Upper lobe of left lung (tissue), 4 donors: ENCODE results near the gene CD46.

Experiments used
- POLR2A ChIP-seq, 4 donors: fragments of 450-650 bp; IDR thresholded peaks; one replicate each; pipeline ENCODE4 v1.5.1; 2016 to 2017; ENCODE audit warnings: antibody characterized with exemption in 4 of 4, mild to moderate bottlenecking in 2 of 4
- POLR2AphosphoS5 ChIP-seq, 2 donors: sonication (generic); formaldehyde crosslinking; IDR thresholded peaks; one replicate each; pipeline ENCODE4 v1.5.1; 2017; ENCODE audit warnings: antibody characterized with exemption in 2 of 2
- TF ChIP-seq, protein P1 (sequence below), 6 experiments: fragments of 450-650 bp in 4 of 6; fragments of 200-600 bp in 2 of 6; sonication (generic) in 2 of 6; IDR thresholded peaks; one replicate each; pipeline ENCODE4 v1.5.1; 2016 to 2019; ENCODE audit warnings: antibody characterized with exemption in 6 of 6

DNA sequence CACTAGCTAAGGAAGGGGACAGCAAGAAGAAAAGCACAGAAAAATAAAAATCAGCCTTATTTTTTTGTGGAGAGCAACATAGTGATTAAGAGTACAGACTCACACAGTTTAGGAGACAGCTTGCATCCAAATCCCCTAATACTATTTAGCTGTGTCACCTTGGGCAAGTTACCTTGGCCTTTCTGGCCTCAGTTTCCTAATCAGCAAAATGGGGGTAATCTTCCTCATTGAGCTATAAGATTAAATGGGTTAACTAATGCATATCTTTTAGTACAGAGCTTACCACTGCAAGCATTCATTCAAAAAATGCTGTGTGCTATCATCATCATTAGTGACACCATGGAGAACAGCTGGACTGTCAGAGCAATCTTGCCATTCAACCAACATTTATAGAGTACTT, 77.7 kb downstream of the CD46 start:
- no peak for TF ChIP-seq POLR2A (IDR thresholded peaks at IDR 0.05)
- TF ChIP-seq, protein P1, sequence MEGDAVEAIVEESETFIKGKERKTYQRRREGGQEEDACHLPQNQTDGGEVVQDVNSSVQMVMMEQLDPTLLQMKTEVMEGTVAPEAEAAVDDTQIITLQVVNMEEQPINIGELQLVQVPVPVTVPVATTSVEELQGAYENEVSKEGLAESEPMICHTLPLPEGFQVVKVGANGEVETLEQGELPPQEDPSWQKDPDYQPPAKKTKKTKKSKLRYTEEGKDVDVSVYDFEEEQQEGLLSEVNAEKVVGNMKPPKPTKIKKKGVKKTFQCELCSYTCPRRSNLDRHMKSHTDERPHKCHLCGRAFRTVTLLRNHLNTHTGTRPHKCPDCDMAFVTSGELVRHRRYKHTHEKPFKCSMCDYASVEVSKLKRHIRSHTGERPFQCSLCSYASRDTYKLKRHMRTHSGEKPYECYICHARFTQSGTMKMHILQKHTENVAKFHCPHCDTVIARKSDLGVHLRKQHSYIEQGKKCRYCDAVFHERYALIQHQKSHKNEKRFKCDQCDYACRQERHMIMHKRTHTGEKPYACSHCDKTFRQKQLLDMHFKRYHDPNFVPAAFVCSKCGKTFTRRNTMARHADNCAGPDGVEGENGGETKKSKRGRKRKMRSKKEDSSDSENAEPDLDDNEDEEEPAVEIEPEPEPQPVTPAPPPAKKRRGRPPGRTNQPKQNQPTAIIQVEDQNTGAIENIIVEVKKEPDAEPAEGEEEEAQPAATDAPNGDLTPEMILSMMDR (IDR thresholded peaks at IDR 0.05) = no peak
- no peak for TF ChIP-seq POLR2AphosphoS5 (IDR thresholded peaks at IDR 0.05)
